ENCODE measurements around the gene COX11. TPM values are rescaled to one million over a fixed set of nuclear protein-coding genes. Genes with fewer than 3 reads are reported as not detected.

The COX11 gene
- total and polyA plus RNA-seq, 2 of the 13 experiments (the other 11 are each of a cell fraction or from before 2014, with no cell fraction given): 103 to 203 TPM

DNA sequence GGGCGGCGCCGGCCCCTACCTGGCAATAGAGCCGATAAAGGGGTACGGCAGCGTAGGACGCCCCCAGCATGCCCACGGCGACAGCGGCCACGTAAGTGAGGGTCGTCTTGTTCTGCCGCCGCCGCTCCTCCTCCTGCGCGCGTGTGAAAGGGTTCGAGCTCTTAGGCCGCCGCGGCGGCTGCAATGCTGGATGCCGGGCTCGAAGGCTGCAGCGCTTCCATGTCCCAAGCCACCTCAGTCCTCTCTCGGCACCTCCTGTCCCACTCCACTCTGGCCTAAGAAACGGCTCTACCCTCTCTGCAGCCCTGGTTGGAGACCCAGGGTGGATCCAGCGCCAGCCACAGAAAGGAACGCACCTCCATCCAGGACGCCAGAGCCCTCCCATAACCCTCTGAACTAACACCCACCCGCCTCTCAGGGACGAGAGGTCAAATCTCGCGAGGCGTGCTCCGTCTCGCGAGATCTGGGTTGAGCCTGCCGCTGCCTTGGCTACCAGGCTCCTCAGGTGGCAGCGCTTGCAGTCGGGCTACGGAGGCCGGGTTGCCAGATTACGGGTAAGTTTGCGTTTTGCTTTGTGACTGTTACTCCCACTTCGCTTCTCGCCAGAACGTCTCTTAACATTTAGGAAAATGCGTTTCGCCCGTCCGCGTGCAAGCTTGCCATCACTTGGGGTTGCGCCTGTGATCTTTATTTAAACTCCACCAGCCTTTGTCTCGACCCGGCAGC lies at the start of gene COX11, which contains the start of gene STXBP4 (continued):
- TF ChIP-seq, protein P1, sequence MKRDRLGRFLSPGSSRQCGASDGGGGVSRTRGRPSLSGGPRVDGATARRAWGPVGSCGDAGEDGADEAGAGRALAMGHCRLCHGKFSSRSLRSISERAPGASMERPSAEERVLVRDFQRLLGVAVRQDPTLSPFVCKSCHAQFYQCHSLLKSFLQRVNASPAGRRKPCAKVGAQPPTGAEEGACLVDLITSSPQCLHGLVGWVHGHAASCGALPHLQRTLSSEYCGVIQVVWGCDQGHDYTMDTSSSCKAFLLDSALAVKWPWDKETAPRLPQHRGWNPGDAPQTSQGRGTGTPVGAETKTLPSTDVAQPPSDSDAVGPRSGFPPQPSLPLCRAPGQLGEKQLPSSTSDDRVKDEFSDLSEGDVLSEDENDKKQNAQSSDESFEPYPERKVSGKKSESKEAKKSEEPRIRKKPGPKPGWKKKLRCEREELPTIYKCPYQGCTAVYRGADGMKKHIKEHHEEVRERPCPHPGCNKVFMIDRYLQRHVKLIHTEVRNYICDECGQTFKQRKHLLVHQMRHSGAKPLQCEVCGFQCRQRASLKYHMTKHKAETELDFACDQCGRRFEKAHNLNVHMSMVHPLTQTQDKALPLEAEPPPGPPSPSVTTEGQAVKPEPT (CRISPR knock-in tag; IDR thresholded peaks at IDR 0.05; ENCODE audit: low read depth): no peak
- TF ChIP-seq HNRNPH1 (optimal IDR thresholded peaks at IDR 0.05; ENCODE audit: low read depth, low read length) (peak; percentile 99), ZNF839 (CRISPR knock-in tag; IDR thresholded peaks at IDR 0.05; ENCODE audit: borderline replicate concordance) (no peak; the same call in none of the 2 replicates), ZNF274 (CRISPR knock-in tag; IDR thresholded peaks at IDR 0.05) (peak; percentile 85), ZBTB20 (CRISPR knock-in tag; IDR thresholded peaks at IDR 0.05; ENCODE audit: borderline replicate concordance, low read depth) (no peak; the same call in none of the 2 replicates), MEIS2 (CRISPR knock-in tag; IDR thresholded peaks at IDR 0.05) (0 out of 2 replicates have a peak, but pooled peaks have one; percentile 5), STAT5B (CRISPR knock-in tag; IDR thresholded peaks at IDR 0.05) (no peak; the same call in 1 of the 2 replicates), SSRP1 (CRISPR knock-in tag; IDR thresholded peaks at IDR 0.05) (no peak), SNAI1 (CRISPR knock-in tag; IDR thresholded peaks at IDR 0.05; ENCODE audit: borderline replicate concordance) (peak; percentile 85; the same call in 1 of the 2 replicates), ZNF749 (CRISPR knock-in tag; IDR thresholded peaks at IDR 0.05; ENCODE audit: borderline replicate concordance) (peak; percentile 83; the same call in 1 of the 2 replicates), CEBPB (IDR thresholded peaks at IDR 0.05; ENCODE audit: borderline replicate concordance, low read depth, low read length) (no peak), ZNF781 (CRISPR knock-in tag; IDR thresholded peaks at IDR 0.05; ENCODE audit: borderline replicate concordance, not compliant biosample characterization) (peak; percentile 96), ZNF546 (CRISPR knock-in tag; conservative IDR thresholded peaks at IDR 0.05) (no peak; the same call in 1 of the 2 replicates), SMAD9 (CRISPR knock-in tag; IDR thresholded peaks at IDR 0.05) (0 out of 2 replicates have a peak, but pooled peaks have one; percentile 56), SP4 (CRISPR knock-in tag; IDR thresholded peaks at IDR 0.05) (peak; percentile 77), NFKBIZ (CRISPR knock-in tag; IDR thresholded peaks at IDR 0.05) (0 out of 2 replicates have a peak, but pooled peaks have one; percentile 29), ZNF101 (CRISPR knock-in tag; IDR thresholded peaks at IDR 0.05; ENCODE audit: borderline replicate concordance, low read depth) (no peak)
- TF ChIP-seq, protein P2, sequence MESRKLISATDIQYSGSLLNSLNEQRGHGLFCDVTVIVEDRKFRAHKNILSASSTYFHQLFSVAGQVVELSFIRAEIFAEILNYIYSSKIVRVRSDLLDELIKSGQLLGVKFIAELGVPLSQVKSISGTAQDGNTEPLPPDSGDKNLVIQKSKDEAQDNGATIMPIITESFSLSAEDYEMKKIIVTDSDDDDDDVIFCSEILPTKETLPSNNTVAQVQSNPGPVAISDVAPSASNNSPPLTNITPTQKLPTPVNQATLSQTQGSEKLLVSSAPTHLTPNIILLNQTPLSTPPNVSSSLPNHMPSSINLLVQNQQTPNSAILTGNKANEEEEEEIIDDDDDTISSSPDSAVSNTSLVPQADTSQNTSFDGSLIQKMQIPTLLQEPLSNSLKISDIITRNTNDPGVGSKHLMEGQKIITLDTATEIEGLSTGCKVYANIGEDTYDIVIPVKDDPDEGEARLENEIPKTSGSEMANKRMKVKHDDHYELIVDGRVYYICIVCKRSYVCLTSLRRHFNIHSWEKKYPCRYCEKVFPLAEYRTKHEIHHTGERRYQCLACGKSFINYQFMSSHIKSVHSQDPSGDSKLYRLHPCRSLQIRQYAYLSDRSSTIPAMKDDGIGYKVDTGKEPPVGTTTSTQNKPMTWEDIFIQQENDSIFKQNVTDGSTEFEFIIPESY (CRISPR knock-in tag; IDR thresholded peaks at IDR 0.05): peak; percentile 35; the same call in 1 of the 2 replicates
- TF ChIP-seq, protein P3, sequence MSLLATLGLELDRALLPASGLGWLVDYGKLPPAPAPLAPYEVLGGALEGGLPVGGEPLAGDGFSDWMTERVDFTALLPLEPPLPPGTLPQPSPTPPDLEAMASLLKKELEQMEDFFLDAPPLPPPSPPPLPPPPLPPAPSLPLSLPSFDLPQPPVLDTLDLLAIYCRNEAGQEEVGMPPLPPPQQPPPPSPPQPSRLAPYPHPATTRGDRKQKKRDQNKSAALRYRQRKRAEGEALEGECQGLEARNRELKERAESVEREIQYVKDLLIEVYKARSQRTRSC (CRISPR knock-in tag; IDR thresholded peaks at IDR 0.05; ENCODE audit: low read depth): no peak
- TF ChIP-seq, protein P4, sequence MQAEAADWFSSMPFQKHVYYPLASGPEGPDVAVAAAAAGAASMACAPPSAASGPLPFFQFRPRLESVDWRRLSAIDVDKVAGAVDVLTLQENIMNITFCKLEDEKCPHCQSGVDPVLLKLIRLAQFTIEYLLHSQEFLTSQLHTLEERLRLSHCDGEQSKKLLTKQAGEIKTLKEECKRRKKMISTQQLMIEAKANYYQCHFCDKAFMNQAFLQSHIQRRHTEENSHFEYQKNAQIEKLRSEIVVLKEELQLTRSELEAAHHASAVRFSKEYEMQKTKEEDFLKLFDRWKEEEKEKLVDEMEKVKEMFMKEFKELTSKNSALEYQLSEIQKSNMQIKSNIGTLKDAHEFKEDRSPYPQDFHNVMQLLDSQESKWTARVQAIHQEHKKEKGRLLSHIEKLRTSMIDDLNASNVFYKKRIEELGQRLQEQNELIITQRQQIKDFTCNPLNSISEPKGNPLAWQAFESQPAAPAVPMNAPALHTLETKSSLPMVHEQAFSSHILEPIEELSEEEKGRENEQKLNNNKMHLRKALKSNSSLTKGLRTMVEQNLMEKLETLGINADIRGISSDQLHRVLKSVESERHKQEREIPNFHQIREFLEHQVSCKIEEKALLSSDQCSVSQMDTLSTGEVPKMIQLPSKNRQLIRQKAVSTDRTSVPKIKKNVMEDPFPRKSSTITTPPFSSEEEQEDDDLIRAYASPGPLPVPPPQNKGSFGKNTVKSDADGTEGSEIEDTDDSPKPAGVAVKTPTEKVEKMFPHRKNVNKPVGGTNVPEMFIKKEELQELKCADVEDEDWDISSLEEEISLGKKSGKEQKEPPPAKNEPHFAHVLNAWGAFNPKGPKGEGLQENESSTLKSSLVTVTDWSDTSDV (CRISPR knock-in tag; IDR thresholded peaks at IDR 0.05): no peak
